IPS-15b (cell line): ENCODE data around the gene ACOT9.
"Not testable (repeated sequence)": the region's sequence is repeated elsewhere in the genome, so short reads cannot be mapped to it uniquely, and the experiment has no call there.

Source experiments
- H3K27me3 ChIP-seq: one replicate; pipeline ENCODE4 v1.6.1; 2013; ENCODE audit warnings: low read length; ENCODE audit not compliant: control insufficient read depth, insufficient read depth
- H3K36me3 ChIP-seq: one replicate; pipeline ENCODE4 v1.6.1; 2013; ENCODE audit warnings: low read length; ENCODE audit not compliant: control insufficient read depth, insufficient read depth
- H3K4me1 ChIP-seq: one replicate; pipeline ENCODE4 v1.6.1; 2013; ENCODE audit warnings: mild to moderate bottlenecking, low read length; ENCODE audit not compliant: control insufficient read depth, insufficient read depth
- H3K4me3 ChIP-seq: one replicate; pipeline ENCODE4 v1.5.1; 2013; ENCODE audit warnings: low read depth, low read length
- H3K9ac ChIP-seq: one replicate; pipeline ENCODE4 v1.6.1; 2013; ENCODE audit warnings: low read depth, mild to moderate bottlenecking, low read length
- H3K9me3 ChIP-seq: one replicate; pipeline ENCODE4 v1.6.1; 2013; ENCODE audit warnings: mild to moderate bottlenecking, low read length; ENCODE audit not compliant: control insufficient read depth, insufficient read depth

ACOT9 gene

DNA sequence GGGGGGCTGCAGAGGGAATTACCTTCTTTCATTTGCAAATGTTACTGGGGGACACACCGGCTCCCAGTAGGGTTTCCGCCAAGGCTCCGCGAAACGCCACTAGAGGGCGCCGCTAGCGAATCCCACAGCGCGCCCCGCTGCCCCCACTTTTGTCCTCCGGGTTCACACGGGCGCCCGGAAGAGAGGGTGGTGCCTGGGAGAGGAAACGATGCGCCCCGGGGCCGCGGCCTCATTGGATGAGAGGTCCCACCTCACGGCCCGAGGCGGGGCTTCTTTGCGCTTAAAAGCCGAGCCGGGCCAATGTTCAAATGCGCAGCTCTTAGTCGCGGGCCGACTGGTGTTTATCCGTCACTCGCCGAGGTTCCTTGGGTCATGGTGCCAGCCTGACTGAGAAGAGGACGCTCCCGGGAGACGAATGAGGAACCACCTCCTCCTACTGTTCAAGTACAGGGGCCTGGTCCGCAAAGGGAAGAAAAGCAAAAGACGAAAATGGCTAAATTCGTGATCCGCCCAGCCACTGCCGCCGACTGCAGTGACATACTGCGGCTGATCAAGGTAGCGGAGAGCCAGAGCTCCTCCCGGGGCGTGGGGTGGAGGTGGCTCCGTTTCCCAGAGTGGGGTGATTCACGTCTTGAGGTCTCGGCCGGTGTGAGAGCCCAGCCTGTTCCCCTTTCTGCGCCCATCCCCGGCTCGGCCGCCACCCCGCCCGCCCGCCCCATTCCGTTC lies 40.0 kb upstream of the ACOT9 start, which contains the start of gene SAT1:
Gene SAT1 (plus strand): TSS at position 311 of the 726 bp plus-strand sequence. CDS start 179 bp downstream, at position 490.
- Histone ChIP-seq H3K4me3 (peak within 1 kb of the TSS; percentile 99), H3K4me1 (no peaks in the 10 kb centered on the region), H3K9me3 (no peaks in the 10 kb centered on the region), H3K27me3 (no peaks in the 10 kb centered on the region), H3K36me3 (no peaks in the 10 kb centered on the region), H3K9ac (peak within 1 kb of the TSS; percentile 71)

DNA sequence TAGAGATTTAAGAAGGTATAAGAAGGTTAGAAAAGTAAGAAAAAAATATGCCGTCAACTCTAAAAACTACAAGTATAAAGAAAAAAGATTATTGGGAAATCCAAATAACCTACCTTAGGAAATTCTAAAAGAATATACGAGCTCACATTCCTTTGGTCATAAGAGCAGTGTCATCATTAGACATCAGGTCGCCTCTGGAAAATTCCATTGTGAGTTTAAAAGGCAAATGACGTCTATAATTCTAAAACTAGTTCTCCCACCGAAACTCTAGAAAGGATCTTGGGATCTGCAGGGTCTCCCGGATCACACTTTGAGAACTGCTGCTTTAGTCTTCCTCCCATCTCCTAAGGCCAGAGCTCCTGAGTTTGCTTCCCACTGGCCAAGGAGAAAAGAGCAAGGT lies 39.4 kb upstream of the ACOT9 start:
- no peaks in the 10 kb centered on the region for H3K4me1 ChIP-seq
- no peaks in the 10 kb centered on the region for H3K9me3 ChIP-seq
- H3K4me3 ChIP-seq = no peak overlapping the region
- H3K27me3 ChIP-seq = no peaks in the 10 kb centered on the region
- no peaks in the 10 kb centered on the region for H3K36me3 ChIP-seq
- no peak overlapping the region for H3K9ac ChIP-seq

DNA sequence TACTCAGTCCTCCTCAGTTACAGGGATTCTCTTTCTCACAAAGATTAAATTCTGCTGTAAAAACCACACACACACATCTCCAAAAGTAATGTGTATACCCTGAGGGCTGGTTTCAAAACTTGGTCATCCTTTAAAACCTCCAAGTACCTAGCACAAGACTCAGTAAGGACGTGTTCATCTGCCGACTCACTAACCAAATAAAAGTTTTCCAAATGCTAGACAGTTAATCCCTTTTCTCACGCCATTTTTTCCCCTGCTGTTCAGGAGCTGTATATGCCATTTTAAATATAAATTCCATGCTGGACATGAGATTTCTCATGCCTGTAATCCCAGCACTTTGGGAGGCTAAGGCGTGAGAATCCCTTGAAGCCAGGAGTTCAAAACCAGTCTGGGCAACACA lies 35.9 kb upstream of the ACOT9 start:
- H3K9ac ChIP-seq = no peak overlapping the region
- no peaks in the 10 kb centered on the region for H3K36me3 ChIP-seq

DNA sequence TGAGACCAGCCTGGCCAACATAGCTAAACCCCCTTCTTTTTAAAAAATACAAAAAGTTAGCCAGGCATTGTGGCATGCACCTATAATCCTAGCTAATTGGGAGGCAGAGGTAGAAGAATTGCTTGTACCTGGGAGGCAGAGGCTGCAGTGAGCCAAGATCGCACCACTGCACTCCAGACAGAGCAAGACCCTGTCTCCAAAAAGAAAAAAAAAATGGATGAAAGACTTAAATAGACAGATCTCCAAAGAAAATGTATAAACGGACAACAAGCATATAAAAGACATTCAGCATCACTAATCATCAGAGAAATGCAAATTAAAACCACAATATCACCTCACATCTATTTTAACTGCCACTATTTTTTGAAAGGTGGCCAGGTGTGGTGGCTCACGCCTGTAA lies 33.3 kb upstream of the ACOT9 start:
- Histone ChIP-seq H3K9me3 (no peaks in the 10 kb centered on the region), H3K36me3 (no peaks in the 10 kb centered on the region), H3K9ac (no peak overlapping the region), H3K4me1 (no peaks in the 10 kb centered on the region), H3K4me3 (no peak overlapping the region), H3K27me3 (no peaks in the 10 kb centered on the region)

More for the DNA sequence above, 35.9 kb upstream of the ACOT9 start:
- Histone ChIP-seq H3K4me3 (no peak overlapping the region), H3K9me3 (no peaks in the 10 kb centered on the region), H3K27me3 (no peaks in the 10 kb centered on the region), H3K4me1 (no peaks in the 10 kb centered on the region)

DNA sequence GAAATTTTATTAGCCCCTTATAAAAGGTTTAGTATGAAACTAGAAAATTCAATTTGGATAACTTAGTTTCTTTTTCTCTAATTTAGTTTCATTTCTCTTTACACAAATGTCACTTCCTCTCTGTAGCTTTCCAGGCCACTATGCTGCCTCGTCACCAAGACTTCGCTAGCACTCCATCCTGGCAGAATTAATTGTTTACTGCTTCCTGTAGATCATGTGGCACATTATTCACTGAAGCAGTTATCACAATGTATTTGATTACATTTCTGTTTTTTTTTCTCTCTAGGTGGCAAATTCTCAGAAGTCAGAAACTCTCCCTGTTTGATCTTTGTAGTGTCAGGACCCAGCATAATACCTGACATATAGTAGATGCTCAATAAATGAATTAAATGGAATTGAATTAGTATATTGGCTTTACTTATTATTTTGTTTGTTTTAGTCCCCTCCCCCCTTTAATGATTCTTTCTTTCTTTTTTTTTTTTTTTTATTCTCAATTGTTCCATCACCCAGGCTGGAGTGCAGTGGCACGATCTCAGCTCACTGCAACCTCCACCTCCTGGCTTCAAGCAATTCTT lies 30.6 kb upstream of the ACOT9 start:
- no peaks in the 10 kb centered on the region for H3K4me1 ChIP-seq
- H3K9me3 ChIP-seq = no peaks in the 10 kb centered on the region
- H3K4me3 ChIP-seq = no peak overlapping the region
- no peaks in the 10 kb centered on the region for H3K27me3 ChIP-seq
- no peak overlapping the region for H3K9ac ChIP-seq
- no peaks in the 10 kb centered on the region for H3K36me3 ChIP-seq

DNA sequence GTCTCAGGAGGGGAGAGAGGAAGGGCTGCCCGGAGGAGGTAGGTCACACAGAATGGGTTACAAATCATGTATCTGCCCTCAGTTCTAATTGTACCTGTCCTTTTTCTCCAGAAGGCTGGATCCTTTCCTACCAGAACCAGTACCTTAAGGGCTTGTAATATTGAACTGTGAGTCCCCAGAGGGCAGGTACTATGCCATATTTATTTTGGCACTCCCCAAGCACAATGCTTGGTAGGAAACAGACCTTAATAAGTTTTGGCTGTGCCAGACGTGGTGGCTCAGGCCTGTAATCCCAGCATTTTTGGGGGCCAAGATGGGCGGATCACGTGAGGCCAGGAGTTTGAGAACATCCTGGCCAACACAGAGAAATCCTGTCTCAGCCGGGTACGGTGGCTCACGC lies 28.0 kb upstream of the ACOT9 start:
- not testable (repeated sequence) for H3K9me3 ChIP-seq, H3K27me3 ChIP-seq, H3K9ac ChIP-seq, H3K36me3 ChIP-seq, H3K4me3 ChIP-seq, H3K4me1 ChIP-seq

DNA sequence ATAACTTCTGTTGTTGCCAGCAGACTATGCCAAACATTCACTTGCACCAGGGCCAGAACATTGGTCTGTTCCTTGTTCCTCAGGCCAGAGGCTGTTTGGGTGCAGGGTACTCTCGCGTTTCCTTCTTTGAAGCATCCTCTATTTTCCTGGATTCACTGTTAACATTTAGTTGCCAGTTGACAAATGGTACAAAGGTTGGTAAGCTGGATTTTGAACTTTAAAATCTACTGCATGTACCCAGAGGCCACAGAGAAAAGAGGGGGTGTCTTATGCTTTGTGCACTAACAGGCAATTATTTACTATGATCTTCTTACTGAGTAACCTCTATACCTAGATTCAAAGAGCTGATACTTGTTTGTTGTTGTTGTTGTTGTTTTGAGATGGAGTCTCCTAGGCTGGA lies 27.1 kb upstream of the ACOT9 start:
- Histone ChIP-seq H3K27me3 (no peaks in the 10 kb centered on the region), H3K36me3 (peaks cover 3% of the 10 kb centered on the region), H3K9ac (no peak overlapping the region), H3K9me3 (no peaks in the 10 kb centered on the region), H3K4me3 (no peak overlapping the region), H3K4me1 (no peaks in the 10 kb centered on the region)

DNA sequence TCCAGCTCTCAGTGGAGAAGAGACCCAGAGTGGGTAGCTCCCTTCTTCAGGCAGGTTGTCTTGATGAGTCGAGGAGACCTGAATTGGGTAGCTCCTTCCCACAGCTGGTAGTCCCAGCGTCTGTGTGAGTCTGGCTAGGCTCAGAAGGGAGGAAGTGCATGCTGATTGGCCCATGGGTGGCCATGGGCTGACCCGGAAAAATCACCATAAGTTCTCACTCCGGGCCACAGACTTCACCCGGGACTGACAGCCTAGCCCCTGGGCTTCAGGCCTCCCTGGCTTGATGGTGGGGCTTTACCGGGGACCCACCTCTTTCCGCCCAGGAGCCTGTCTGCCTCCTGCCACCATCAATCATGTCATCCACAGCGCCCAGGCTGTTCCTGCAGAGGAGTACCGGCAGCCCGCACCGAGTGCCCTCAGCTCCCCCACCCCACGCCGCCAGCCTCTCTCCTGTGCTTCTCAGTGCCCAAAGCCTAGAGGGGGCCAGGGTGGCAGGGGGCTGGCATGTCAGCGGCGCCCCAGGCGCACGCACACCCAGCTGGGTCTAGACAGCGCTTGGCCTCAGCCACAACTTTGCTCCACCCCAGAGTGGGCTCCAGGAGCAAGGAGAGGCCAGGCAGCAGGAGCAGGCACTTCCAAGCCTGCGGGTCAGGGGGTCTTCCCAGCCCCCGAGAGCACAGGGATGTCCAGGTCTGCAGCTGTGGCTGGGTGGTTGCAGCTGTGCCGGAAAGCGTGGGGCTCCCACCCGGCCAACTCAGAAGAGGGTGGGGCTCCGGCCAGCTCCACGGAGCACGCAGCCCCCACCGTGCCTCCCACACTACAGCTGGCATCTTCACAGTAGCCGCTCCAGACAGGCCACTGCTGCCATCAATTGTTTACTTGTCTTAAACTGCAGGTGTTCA lies 23.8 kb upstream of the ACOT9 start:
- no peak overlapping the region for H3K4me3 ChIP-seq
- peaks cover 3% of the 10 kb centered on the region for H3K36me3 ChIP-seq
- H3K9me3 ChIP-seq = no peaks in the 10 kb centered on the region
- peaks cover 9% of the 10 kb centered on the region for H3K4me1 ChIP-seq
- H3K9ac ChIP-seq = no peak overlapping the region
- no peaks in the 10 kb centered on the region for H3K27me3 ChIP-seq

DNA sequence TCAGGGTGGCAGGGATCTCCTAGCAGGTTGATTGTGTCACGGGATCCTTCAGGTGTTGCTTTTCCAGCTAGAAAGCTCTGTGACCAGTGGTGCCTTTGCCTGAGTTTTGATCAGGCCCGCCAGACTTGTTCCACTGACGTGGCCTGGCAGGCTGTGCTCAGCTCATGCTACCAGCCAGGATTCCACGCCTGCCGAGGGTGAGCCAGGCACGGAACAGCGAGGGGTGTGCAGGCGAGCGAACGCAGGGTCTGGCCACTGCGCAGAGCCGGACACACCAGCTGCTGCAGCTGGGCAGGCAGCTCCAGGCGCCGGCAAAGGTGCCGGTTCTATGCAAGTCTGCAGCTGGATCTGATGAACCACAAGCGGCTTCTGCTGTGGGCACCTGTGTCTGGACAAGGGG lies 22.8 kb upstream of the ACOT9 start:
- Histone ChIP-seq H3K9me3 (no peaks in the 10 kb centered on the region), H3K9ac (no peak overlapping the region), H3K4me1 (peaks cover 9% of the 10 kb centered on the region), H3K36me3 (peaks cover 3% of the 10 kb centered on the region), H3K4me3 (no peak overlapping the region), H3K27me3 (no peaks in the 10 kb centered on the region)

DNA sequence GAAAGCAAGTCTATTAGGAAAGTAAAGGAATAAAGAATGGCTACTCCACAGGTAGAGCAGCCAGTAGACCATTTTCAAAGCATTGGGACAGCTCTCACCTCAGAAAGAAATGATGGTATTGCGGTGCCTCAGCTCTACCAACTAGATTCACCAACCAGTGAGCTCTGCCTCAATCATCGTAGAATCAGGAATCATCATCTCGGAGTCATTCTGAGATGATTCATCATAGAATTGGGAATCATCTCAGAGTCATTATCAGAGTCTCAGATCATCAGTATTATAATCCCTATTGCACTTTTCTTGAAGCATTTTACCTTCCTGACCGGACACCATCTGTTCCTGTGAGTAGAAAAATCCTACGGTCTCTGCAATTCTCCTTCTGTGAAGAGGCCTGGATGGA lies 22.4 kb upstream of the ACOT9 start:
- H3K4me3 ChIP-seq = no peak overlapping the region
- no peak overlapping the region for H3K9ac ChIP-seq
- no peaks in the 10 kb centered on the region for H3K9me3 ChIP-seq
- H3K36me3 ChIP-seq = peaks cover 3% of the 10 kb centered on the region
- peaks cover 9% of the 10 kb centered on the region for H3K4me1 ChIP-seq
- H3K27me3 ChIP-seq = no peaks in the 10 kb centered on the region

DNA sequence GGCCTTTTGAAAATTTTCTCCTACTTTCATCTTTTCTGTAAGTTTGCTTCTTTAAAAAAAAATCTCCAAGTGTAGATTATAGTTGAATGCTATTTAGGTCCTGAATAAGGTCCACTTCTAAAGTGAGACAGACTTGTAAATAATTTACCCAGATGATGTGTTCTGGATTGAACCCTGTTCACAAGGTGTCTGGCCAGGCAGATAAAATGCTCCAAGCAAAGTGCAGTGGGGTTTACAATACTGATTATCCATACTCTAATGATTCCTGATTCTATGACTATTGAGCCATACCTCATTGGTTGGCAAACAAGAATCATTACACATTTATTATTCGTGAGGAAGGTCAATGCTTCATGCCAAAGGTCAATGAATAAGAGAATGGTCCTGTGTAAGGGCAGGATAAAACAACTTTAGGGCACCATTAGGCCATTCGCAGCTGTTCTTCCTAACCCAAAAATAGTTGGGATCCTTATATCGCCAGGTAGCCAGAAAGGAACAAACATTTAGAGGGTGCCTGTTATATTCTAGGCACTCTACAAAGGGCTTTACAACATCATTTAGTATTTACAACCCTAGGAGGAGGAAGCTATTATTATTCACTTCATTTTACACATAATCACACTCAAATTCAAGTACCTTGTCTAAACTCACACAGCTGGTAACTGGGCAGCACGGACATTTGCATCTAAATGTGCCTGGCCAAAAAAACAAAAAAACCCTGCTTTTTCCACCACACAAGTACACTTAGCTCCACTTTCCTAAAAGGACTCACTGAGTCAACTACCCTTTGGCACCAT lies 21.3 kb upstream of the ACOT9 start:
- Histone ChIP-seq H3K4me3 (no peak overlapping the region), H3K9me3 (no peaks in the 10 kb centered on the region), H3K4me1 (peaks cover 9% of the 10 kb centered on the region), H3K36me3 (peaks cover 3% of the 10 kb centered on the region), H3K27me3 (no peaks in the 10 kb centered on the region), H3K9ac (no peak overlapping the region)
